Fibroblast of skin of scalp (primary cell): ENCODE data around the gene GDA.
"Not testable (repeated sequence)": the region's sequence is repeated elsewhere in the genome, so short reads cannot be mapped to it uniquely, and the experiment has no call there.

Experiments used
- DNase-seq: peaks from one replicate; pipeline ENCODE4 v3.0.0-alpha.2; 2013

The GDA gene

GRCh38 chr9:72280913-72281500, 131.8 kb downstream of the GDA start:
- peak; percentile 59 for DNase-seq

DNA sequence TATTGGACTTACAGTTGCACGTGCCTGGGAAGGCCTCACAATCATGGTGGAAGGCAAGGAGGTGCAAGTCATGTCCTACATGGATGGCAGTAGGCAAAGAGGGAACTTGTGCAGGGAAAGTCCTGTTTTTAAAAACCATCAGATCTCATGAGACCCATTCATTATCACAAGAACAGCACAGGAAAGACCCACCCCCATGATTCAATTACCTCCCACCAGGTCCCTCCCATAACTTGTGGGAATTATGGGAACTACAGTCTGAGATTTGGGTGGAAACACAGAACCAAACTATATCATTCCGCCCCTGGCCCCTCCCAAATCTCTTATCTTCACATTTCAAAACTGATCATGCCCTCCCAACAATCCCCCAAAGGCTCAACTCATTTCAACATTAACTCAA, 140.2 kb downstream of the GDA start:
- DNase-seq: no peak

DNA sequence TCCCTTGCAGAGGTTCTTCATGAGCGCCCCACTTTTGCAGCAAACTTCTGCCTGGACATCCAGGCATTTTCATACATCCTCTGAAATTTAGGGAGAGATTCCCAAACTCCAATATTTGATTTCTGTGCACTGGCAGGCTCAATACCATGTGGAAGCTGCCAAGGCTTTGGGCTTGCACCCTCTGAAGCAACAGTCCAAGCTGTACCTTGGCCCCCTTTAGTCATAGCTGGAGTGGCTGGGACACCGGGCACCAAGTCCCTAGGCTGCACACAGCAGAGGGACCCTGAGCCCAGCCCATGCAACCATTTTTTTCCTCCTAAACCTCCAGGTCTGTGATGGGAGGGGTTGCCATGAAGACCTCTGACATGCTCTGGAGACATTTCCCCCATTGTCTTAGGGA, 141.1 kb downstream of the GDA start:
- no peak for DNase-seq

- not testable (repeated sequence) for DNase-seq
Observed at GRCh38 chr9:72291576-72291975, 142.3 kb downstream of the GDA start.

DNA sequence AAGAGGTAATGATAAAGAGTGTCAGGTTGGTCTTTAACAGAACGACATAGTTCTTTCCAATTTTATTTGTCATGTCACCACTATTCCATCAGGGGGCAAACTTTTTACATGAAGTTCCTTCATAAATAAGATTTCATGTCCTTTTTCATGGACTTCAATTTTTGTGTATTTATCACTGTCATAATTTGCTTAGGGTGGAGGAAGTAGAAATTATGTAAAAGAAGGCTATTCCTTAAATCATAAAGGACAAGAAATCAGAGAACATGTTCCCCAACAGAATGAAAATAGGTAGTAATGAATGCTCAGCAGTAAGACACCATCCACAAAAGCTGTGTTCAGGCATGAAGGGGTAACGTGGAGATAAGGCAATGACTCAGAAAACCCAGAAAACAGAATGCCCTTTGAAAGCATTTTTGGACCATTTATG, 143.0 kb downstream of the GDA start:
- peak; percentile 54 for DNase-seq

DNA sequence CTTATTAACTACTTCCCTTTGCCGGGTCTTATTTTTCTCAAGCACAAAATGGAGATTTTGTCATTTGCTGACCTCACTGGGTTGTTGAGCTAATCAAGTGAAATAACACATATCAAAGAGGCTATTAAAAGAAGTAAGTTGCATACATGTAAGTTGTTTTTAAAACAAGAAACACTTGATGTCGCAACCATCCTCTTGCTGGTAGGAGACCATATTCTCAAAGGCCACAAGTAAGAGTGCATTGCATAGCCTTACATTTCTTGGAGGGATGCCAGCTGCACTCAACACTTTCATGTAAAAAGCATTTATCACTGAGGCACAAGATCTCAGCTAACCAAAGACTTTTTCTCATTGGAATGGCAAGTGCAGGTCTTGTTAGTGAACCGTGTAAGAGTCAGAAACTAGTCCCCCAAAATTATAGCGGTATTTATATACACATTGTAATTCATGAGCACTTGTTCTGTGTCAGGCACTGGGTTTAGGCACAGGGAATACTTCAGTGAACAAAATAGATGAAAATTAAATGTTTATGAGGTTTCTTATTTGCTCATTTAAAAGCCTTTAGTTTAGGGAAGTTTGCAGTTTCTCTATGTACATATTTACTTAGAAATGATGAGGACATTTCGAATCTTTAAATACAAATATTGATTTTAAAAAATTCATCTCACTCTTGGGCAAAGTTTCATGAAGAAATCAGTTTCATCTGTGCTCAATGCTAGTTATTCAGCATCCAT, 143.8 kb downstream of the GDA start:
- DNase-seq: peak; percentile 95

DNA sequence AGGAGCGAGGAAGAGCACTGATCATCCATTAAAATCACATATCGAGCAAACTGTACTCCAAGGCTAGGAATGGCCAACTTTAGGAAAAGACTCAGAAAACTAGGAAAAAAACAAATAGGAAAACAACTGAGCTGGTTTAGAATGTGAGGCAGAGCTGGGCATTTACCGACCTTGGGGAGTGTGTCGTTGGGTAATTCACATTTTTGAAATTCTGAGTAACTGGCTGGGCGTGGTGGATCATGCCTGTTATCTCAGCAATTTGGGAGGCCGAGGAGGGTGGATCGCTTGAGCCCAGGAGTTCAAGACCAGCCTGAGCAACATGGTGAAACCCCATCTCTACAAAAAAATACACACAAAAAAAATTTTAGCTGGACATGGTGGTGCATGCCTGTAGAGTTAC, 145.7 kb downstream of the GDA start:
- DNase-seq: no peak

DNA sequence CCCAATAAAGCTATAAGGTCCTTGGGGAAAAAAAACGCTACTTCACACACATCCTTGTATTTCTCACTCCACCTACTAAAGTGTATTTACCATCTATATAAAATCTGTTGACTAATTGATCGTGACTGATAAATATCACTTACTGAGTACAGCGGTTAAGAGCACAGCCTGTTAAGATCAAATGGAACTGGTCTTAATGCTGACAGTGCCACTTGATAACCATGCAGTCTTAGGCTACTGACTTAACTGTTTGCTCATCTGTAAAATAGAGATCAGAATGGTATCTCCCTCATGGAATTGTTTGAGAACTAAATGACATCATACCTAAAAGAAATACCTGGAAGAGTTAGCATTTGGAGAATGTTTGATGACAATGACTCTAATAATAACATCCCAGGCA, 148.3 kb downstream of the GDA start:
- DNase-seq: no peak

DNA sequence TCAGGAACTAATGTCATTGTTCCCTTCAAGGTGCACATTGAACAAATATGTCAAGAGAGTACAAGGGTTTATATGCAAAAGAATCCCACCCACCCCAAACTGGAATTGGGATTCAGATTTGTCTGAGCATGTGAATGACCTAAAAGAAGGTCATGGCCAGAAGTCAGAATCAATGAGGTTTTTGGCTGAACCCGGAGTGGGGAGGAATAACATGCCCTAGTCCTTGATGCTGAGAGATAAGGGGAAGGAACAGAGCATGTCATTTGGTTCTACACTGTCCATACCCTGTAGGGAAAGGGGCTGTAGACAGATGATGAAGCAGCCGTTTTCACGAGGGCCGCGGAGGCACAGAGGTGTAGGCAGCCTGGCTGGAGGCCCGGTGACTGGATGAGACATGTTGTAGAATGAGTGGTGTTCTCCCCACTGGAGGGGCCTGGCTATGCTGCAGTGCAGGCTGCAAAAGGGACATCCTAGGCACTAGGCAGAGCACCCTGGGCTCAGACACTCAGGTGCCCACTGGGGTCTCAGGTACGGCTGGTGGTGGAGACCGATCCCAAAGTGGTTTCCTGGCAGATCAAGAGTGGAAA, 149.9 kb downstream of the GDA start:
- no peak for DNase-seq

DNA sequence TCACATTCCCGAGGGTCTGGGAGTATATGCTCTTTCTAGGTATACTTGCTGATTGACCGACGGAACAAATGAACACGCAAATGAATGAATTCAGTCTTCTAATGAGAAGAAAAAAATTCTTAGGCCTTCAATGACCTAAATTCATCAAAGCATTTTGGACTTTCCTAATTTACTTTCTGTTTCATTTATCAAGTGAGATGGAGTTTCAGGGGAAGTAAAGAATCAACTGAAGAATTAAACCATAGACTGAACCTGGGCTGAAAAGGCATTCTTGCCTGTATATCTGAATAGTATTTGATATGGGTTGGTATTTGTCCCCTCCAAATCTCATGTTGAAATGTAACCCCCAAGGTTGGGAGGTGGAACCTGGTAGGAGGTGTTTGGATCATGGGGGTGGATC, 151.6 kb downstream of the GDA start:
- no peak for DNase-seq
